Tongue (tissue), 2 donors: ENCODE measurements around the gene HSBP1L1. TPM values are rescaled to one million over a fixed set of nuclear protein-coding genes. Genes with fewer than 3 reads are reported as not detected.

Experiments used
- DNase-seq: peaks from one replicate; pipeline ENCODE4 v3.0.0-alpha.2; 2015
- total RNA-seq: library from RNA; depleted of rRNA; stranded (reverse); fragments of >200 nt; gene quantifications from one replicate; pipeline ENCODE4 v1.2.3, GENCODE V29; 2014

Gene HSBP1L1
- total RNA-seq: 2.9 TPM

GRCh38 chr18:79964330-79965118, at the start of gene HSBP1L1:
Gene HSBP1L1 (plus strand): TSS chr18:79964643. CDS start chr18:79964736, 93 bp downstream.
- DNase-seq: peak; percentile 62

- DNase-seq: no peak
Observed at GRCh38 chr18:79915161-79916127, 49.0 kb upstream of the HSBP1L1 start.

GRCh38 chr18:79916128-79916494, 48.3 kb upstream of the HSBP1L1 start:
- no peak for DNase-seq

GRCh38 chr18:79916546-79917168, 47.8 kb upstream of the HSBP1L1 start:
- DNase-seq: no peak

- DNase-seq: no peak
Observed at GRCh38 chr18:79917169-79917852, 47.1 kb upstream of the HSBP1L1 start.

- DNase-seq: no peak
Observed at GRCh38 chr18:79917853-79918614, 46.4 kb upstream of the HSBP1L1 start.

- no peak for DNase-seq
Observed at GRCh38 chr18:79918615-79919011, 45.8 kb upstream of the HSBP1L1 start.

GRCh38 chr18:79919089-79919488, 45.4 kb upstream of the HSBP1L1 start:
- DNase-seq: no peak

- DNase-seq: no peak
Observed at GRCh38 chr18:79921984-79922965, 42.2 kb upstream of the HSBP1L1 start.

- no peak for DNase-seq
Observed at GRCh38 chr18:79922971-79923411, 41.5 kb upstream of the HSBP1L1 start.

GRCh38 chr18:79923896-79924585, 40.4 kb upstream of the HSBP1L1 start:
- no peak for DNase-seq

- peak; percentile 89 for DNase-seq
Observed at GRCh38 chr18:79924814-79925731, 39.4 kb upstream of the HSBP1L1 start.

- DNase-seq: no peak
Observed at GRCh38 chr18:79926306-79926705, 38.1 kb upstream of the HSBP1L1 start.

- DNase-seq: no peak
Observed at GRCh38 chr18:79926715-79927606, 37.5 kb upstream of the HSBP1L1 start.

GRCh38 chr18:79927607-79928562, 36.6 kb upstream of the HSBP1L1 start:
- peak; percentile 83 for DNase-seq

- DNase-seq: no peak
Observed at GRCh38 chr18:79928563-79928960, 35.9 kb upstream of the HSBP1L1 start.
